WTC11 (cell line): Measurements from ENCODE around the gene ATP2A3.

Experiments
- NFE2L1 ChIP-seq: sonication (generic); formaldehyde crosslinking; IDR thresholded peaks from 2 replicates; pipeline ENCODE4 v1.8.1; 2023; ENCODE audit warnings: missing genetic modification reagents
- NR2C2 ChIP-seq: sonication (generic); formaldehyde crosslinking; IDR thresholded peaks from 2 replicates; pipeline ENCODE4 v1.8.0; 2022; ENCODE audit warnings: mild to moderate bottlenecking, missing genetic modification reagents
- ZNF232 ChIP-seq: sonication (generic); formaldehyde crosslinking; IDR thresholded peaks from 2 replicates; pipeline ENCODE4 v1.8.0; 2022; ENCODE audit warnings: mild to moderate bottlenecking, missing genetic modification reagents
- TF ChIP-seq, protein P1 (sequence below): fragments of 200-600 bp; IDR thresholded peaks from 2 replicates; pipeline ENCODE4 v1.8.0; 2022; ENCODE audit warnings: antibody characterized with exemption

DNA sequence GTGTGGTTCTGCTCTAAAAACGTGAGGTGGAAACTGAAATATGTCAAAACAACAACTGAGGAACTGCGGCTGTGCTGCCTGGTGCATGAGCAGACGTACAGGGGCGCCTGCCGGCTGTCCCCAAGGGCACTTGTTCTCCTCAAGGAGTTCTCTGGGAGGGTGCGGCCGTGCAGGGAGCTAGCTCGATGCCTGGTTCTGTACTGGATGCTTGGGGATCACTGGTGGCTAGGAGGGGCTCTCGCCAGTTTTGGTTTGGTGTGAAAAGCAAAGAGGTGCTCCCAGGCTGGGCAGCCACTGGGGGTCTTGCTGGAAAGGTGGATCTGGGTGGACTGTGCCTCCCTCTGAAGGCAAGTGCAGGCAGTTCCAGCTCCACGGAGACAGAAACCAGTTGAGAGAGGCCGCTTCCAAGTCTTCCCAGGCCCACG, 41.9 kb upstream of the ATP2A3 start:
- TF ChIP-seq ZNF232 (CRISPR knock-in tag) (no peak), NFE2L1 (CRISPR knock-in tag) (no peak), NR2C2 (no peak)
- TF ChIP-seq, protein P1, sequence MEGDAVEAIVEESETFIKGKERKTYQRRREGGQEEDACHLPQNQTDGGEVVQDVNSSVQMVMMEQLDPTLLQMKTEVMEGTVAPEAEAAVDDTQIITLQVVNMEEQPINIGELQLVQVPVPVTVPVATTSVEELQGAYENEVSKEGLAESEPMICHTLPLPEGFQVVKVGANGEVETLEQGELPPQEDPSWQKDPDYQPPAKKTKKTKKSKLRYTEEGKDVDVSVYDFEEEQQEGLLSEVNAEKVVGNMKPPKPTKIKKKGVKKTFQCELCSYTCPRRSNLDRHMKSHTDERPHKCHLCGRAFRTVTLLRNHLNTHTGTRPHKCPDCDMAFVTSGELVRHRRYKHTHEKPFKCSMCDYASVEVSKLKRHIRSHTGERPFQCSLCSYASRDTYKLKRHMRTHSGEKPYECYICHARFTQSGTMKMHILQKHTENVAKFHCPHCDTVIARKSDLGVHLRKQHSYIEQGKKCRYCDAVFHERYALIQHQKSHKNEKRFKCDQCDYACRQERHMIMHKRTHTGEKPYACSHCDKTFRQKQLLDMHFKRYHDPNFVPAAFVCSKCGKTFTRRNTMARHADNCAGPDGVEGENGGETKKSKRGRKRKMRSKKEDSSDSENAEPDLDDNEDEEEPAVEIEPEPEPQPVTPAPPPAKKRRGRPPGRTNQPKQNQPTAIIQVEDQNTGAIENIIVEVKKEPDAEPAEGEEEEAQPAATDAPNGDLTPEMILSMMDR = no peak
